K562 (cell line): ENCODE data around the gene XKRX. TPM values are rescaled to one million over a fixed set of nuclear protein-coding genes. Genes with fewer than 3 reads are reported as not detected.

Source experiments
- ATAC-seq: fragments of 200-7000 bp; cut with Tn5 transposase; 3 replicates; pipeline ENCODE4 v1.9.1; 2020; ENCODE audit warnings: moderate library complexity
- BruUV-seq: library from RNA; stranded (reverse); fragments of 400-500 nt; replicated peaks from 2 replicates; lab custom pipeline; 2021; lab: Mats Ljungman, UMichigan
- CTCF ChIA-PET: fragments of 300-600 bp; formaldehyde crosslinking; extraction: SDS; loops from one replicate; lab custom pipeline; 2021; ENCODE audit warnings: low intra/inter-chr PET ratio; lab: Yijun Ruan, JAX
- POLR2A ChIA-PET: fragments of 300-600, 350-650 bp; sonication (Branson Sonifier 250); formaldehyde crosslinking; extraction: SDS; loops from one replicate; lab custom pipeline; 2021; ENCODE audit warnings: antibody characterized with exemption, inconsistent platforms; lab: Yijun Ruan, JAX
- DNase-seq, 4 experiments: peaks; one replicate each; pipeline versions ENCODE4 v3.0.0 to v3.0.0-alpha.2; 2011 to 2018; ENCODE audit warnings: low spot score in 3 of 4, mixed read lengths in 3 of 4; ENCODE audit errors: extremely low read depth in 1 of 4
- FAIRE-seq: peaks from 2 replicates; lab custom pipeline; 2011; peaks lifted over from hg19 to GRCh38; lab: Jason Lieb, UNC
- H2AFZ ChIP-seq: 2 replicates; pipeline ENCODE4 v1.6.0; 2011; ENCODE audit warnings: low read depth, low read length, control low read depth, inconsistent platforms
- H3K27ac ChIP-seq: fragments of 200-600 bp; 3 replicates; pipeline ENCODE4 v1.8.0; 2011; ENCODE audit warnings: low read depth, mild to moderate bottlenecking, control low read depth, inconsistent platforms, low read length, moderate library complexity, mixed read lengths; ENCODE audit errors: extremely low read depth
- H3K27me3 ChIP-seq, 2 experiments: fragments of 300-600 bp in 1 of 2; 2 replicates in 1 of 2; 3 replicates in 1 of 2; pipeline versions ENCODE4 v1.6.0 to v1.8.0; 2011; ENCODE audit warnings: inconsistent platforms in 2 of 2, low read length in 2 of 2, mild to moderate bottlenecking in 1 of 2, mixed read lengths in 1 of 2, moderate library complexity in 1 of 2; ENCODE audit not compliant: control insufficient read depth in 2 of 2, insufficient read depth in 2 of 2
- H3K36me3 ChIP-seq: fragments of 300-600 bp; 3 replicates; pipeline ENCODE4 v1.8.0; 2011; ENCODE audit warnings: mild to moderate bottlenecking, low read length, inconsistent platforms; ENCODE audit not compliant: control insufficient read depth, insufficient read depth
- H3K4me1 ChIP-seq, 2 experiments: fragments of 200-600 bp in 1 of 2; replicated peaks in 1 of 2; 2 replicates in 1 of 2; 3 replicates in 1 of 2; pipeline versions ENCODE4 v1.5.1 to v1.8.0; 2011; ENCODE audit warnings: inconsistent platforms in 2 of 2, low read length in 2 of 2, mild to moderate bottlenecking in 1 of 2, mixed read lengths in 1 of 2, moderate library complexity in 1 of 2; ENCODE audit not compliant: control insufficient read depth in 2 of 2, insufficient read depth in 2 of 2
- H3K4me2 ChIP-seq: 2 replicates; pipeline ENCODE4 v1.6.1; 2011; ENCODE audit warnings: low read length, control low read depth, inconsistent platforms, mixed read lengths; ENCODE audit not compliant: insufficient read depth
- H3K4me3 ChIP-seq: fragments of 200-600 bp; sonication (generic), shearing (Covaris generic); 2 replicates; pipeline ENCODE4 v1.5.1; 2016; ENCODE audit warnings: control low read depth, inconsistent platforms
- H3K79me2 ChIP-seq: fragments of 200-600 bp; 3 replicates; pipeline ENCODE4 v1.8.0; 2011; ENCODE audit warnings: low read length, inconsistent platforms; ENCODE audit not compliant: control insufficient read depth, insufficient read depth
- H3K9ac ChIP-seq, 2 experiments: 2 replicates each; pipeline versions ENCODE4 v1.6.0 to v1.6.1; 2011; ENCODE audit warnings: low read depth in 2 of 2, low read length in 2 of 2, control low read depth in 1 of 2, inconsistent platforms in 1 of 2, mild to moderate bottlenecking in 1 of 2, mixed read lengths in 1 of 2; ENCODE audit not compliant: insufficient read depth in 1 of 2
- H3K9me1 ChIP-seq: one replicate; pipeline ENCODE4 v1.6.0; 2011; ENCODE audit warnings: inconsistent platforms, mild to moderate bottlenecking, low read length, moderate library complexity; ENCODE audit not compliant: control insufficient read depth, insufficient read depth
- H3K9me3 ChIP-seq: replicated peaks from 2 replicates; pipeline ENCODE4 v1.5.1; 2011; ENCODE audit warnings: low read depth, low read length, inconsistent platforms; ENCODE audit not compliant: control insufficient read depth, insufficient read depth
- H4K20me1 ChIP-seq: replicated peaks from 2 replicates; pipeline ENCODE4 v1.6.1; 2011; ENCODE audit warnings: low read length, inconsistent platforms, mixed read lengths; ENCODE audit not compliant: control insufficient read depth, insufficient read depth
- FOXA1 ChIP-seq: fragments of 450-650 bp; IDR thresholded peaks from 2 replicates; pipeline ENCODE4 v1.6.1; 2016; ENCODE audit warnings: mild to moderate bottlenecking, borderline replicate concordance
- HEY1 ChIP-seq: fragments of 250-450 bp; sonication (Bioruptor Pico); IDR thresholded peaks from 2 replicates; pipeline ENCODE4 v1.5.0; 2020; ENCODE audit warnings: mild to moderate bottlenecking, moderate library complexity, borderline replicate concordance
- KLF16 ChIP-seq: IDR thresholded peaks from 2 replicates; pipeline ENCODE4 v1.6.1; 2016; ENCODE audit warnings: antibody characterized with exemption
- PPARD ChIP-seq: fragments of 250-450 bp; sonication (Bioruptor Pico); IDR thresholded peaks from 2 replicates; pipeline ENCODE4 v1.8.0; 2022; ENCODE audit warnings: inconsistent platforms, mild to moderate bottlenecking, moderate library complexity
- SRSF9 ChIP-seq: fragments of 200-400 bp; formaldehyde crosslinking; IDR thresholded peaks from 2 replicates; pipeline ENCODE4 v1.6.1; 2017; ENCODE audit warnings: low read depth, low read length, borderline replicate concordance
- TCF7 ChIP-seq: sonication (generic); IDR thresholded peaks from 2 replicates; pipeline ENCODE4 v1.6.1; 2016; ENCODE audit warnings: antibody characterized with exemption, borderline replicate concordance
- ZZZ3 ChIP-seq: fragments of 450-650 bp; IDR thresholded peaks from 2 replicates; pipeline ENCODE4 v1.6.1; 2016; ENCODE audit warnings: antibody characterized with exemption, mild to moderate bottlenecking, moderate library complexity
- WGBS: fragments of 100-300 bp; shearing (Covaris generic); methylation state at CpG from one replicate; pipeline ENCODE4 v1.1.6; 2016; ENCODE audit warnings: low coverage, mixed read lengths; ENCODE audit not compliant: insufficient coverage; ENCODE audit errors: missing lambda C conversion rate; 5-methylcytosine and 5-hydroxymethylcytosine counted together
- in situ Hi-C: fragments of 300-500 bp; cut with MboI; formaldehyde crosslinking; loops from 4 replicates; pipeline ENCODE4 v1.15.0; 2018; ENCODE audit warnings: inconsistent platforms, mixed read lengths
- intact Hi-C: fragments of 100-400 bp; cut with micrococcal nuclease; formaldehyde crosslinking; loops from 2 replicates; pipeline ENCODE4 v1.14.2; 2022
- polyA plus RNA-seq, 8 experiments: library from polyadenylated mRNA; depleted of rRNA in 4 of 8; stranded (reverse) in 5 of 8; unstranded in 3 of 8; fragments of >200 nt; fragmentation: Nextera tagmentation in 2 of 8; fragmentation: Illumina TruSeq in 1 of 8; extraction: Ambion mirVana in 2 of 8; extraction: Trizol in 1 of 8; gene quantifications; 2 replicates each; pipeline versions ENCODE4 v1.2.1 to v1.2.3, GENCODE V29; 2011 to 2014; ENCODE audit warnings: inconsistent platforms in 1 of 8, missing spikeins in 1 of 8
- total RNA-seq, 7 experiments: library from RNA; depleted of rRNA in 6 of 7; stranded (reverse); fragments of >200 nt in 6 of 7; fragmentation: Illumina TruSeq in 2 of 7; extraction: Trizol in 2 of 7; gene quantifications; 2 replicates each; pipeline versions ENCODE4 v1.2.1 to v1.2.3, GENCODE V29; 2011 to 2021; ENCODE audit warnings: low replicate concordance in 1 of 7
- TF ChIP-seq, protein P1 (sequence below): fragments of 250-450 bp; sonication (Bioruptor Pico); IDR thresholded peaks from 2 replicates; pipeline ENCODE4 v1.4.0; 2020
- TF ChIP-seq, protein P2 (sequence below): sonication (generic); formaldehyde crosslinking; IDR thresholded peaks from 2 replicates; pipeline ENCODE4 v1.4.0; 2020; ENCODE audit warnings: mild to moderate bottlenecking, missing genetic modification reagents
- TF ChIP-seq, protein P3 (sequence below): fragments of 250-450 bp; sonication (Bioruptor Pico); IDR thresholded peaks from 2 replicates; pipeline ENCODE4 v1.6.1; 2021; ENCODE audit warnings: mild to moderate bottlenecking

XKRX gene
- total and polyA plus RNA-seq, 9 of the 15 experiments (the other 6 are each of a cell fraction or from before 2014, with no cell fraction given), result 0.03 TPM; not detected in 8

DNA sequence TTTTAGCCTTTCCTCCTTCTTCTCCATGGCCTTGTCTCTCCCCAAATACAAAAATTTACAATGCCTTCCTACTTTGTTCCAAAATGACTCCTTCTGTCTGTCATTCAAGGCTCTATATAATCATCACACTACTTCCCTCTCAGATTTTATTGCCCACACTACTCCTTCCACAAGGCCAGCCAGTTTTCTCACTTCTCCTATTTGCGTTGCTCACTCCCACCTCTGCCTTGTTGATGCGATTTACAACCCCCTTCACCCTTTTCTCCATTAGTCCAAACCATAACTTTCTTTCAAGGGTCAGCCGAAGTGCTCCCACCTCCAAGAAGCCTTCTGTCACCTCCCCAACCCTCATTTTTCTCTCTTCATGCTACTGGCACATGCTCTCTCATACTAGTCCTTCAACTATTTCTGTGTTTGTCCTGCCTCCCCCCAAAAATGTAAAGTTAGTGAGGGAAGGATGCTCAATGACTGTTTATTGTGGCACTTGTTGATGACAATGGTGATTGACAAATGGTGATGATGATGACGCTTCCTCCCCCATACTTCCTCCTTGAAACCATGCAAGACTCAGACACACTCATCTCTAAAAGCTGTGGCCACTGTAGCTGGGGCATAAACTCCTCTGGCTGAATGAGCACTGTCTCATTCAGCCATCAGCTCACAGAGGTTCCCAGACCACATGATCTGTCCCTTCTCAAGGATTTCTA, 2.7 kb upstream of the XKRX start (continued):
- TF ChIP-seq, protein P1, sequence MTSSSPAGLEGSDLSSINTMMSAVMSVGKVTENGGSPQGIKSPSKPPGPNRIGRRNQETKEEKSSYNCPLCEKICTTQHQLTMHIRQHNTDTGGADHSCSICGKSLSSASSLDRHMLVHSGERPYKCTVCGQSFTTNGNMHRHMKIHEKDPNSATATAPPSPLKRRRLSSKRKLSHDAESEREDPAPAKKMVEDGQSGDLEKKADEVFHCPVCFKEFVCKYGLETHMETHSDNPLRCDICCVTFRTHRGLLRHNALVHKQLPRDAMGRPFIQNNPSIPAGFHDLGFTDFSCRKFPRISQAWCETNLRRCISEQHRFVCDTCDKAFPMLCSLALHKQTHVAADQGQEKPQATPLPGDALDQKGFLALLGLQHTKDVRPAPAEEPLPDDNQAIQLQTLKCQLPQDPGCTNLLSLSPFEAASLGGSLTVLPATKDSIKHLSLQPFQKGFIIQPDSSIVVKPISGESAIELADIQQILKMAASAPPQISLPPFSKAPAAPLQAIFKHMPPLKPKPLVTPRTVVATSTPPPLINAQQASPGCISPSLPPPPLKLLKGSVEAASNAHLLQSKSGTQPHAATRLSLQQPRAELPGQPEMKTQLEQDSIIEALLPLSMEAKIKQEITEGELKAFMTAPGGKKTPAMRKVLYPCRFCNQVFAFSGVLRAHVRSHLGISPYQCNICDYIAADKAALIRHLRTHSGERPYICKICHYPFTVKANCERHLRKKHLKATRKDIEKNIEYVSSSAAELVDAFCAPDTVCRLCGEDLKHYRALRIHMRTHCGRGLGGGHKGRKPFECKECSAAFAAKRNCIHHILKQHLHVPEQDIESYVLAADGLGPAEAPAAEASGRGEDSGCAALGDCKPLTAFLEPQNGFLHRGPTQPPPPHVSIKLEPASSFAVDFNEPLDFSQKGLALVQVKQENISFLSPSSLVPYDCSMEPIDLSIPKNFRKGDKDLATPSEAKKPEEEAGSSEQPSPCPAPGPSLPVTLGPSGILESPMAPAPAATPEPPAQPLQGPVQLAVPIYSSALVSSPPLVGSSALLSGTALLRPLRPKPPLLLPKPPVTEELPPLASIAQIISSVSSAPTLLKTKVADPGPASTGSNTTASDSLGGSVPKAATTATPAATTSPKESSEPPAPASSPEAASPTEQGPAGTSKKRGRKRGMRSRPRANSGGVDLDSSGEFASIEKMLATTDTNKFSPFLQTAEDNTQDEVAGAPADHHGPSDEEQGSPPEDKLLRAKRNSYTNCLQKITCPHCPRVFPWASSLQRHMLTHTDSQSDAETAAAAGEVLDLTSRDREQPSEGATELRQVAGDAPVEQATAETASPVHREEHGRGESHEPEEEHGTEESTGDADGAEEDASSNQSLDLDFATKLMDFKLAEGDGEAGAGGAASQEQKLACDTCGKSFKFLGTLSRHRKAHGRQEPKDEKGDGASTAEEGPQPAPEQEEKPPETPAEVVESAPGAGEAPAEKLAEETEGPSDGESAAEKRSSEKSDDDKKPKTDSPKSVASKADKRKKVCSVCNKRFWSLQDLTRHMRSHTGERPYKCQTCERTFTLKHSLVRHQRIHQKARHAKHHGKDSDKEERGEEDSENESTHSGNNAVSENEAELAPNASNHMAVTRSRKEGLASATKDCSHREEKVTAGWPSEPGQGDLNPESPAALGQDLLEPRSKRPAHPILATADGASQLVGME, result no peak
- TF ChIP-seq SRSF9 (no peak), TCF7 (no peak), FOXA1 (no peak)

DNA sequence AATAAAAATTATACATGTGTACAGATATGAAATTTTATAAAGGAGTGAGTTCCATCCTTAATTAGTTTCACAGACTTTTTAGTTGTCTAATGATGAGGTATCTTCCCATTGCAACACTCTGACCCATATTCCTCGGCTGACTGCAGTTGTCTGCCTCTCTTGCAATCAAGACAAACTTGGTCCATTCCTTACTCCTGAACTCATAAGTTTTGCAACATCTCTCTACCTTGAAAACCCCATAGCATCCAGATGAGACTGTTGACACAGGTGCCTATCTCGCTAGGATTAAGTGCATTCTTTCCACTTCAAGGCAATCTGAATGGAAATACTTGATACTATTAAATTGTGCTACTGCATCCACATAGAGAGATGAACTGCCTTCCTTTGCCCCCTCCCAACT, 2.3 kb downstream of the XKRX start:
- Histone ChIP-seq H3K4me1 (peaks cover 0 to 5% of the 10 kb centered on the region in 2 experiments; a peak in 2 of 5 replicates), H3K9ac (no peak overlapping the region), H3K36me3 (no peaks in the 10 kb centered on the region), H3K4me3 (no peak overlapping the region), H3K9me3 (no peaks in the 10 kb centered on the region), H3K27ac (no peak overlapping the region), H3K9me1 (no peaks in the 10 kb centered on the region), H3K79me2 (no peaks in the 10 kb centered on the region), H2AFZ (no peak overlapping the region), H3K4me2 (no peak overlapping the region), H4K20me1 (no peaks in the 10 kb centered on the region), H3K27me3 (peaks cover 4 to 17% of the 10 kb centered on the region in 2 experiments; a peak in 4 of 5 replicates)
- DNase-seq (no peak), ATAC-seq (no peak), FAIRE-seq (no peak)
- in situ Hi-C loops (no loop called here), intact Hi-C loops (no loop called here)
- no TSS peak for BruUV-seq
- ChIA-PET CTCF (no interaction called here), POLR2A (no interaction called here)
- WGBS, result 0% methylated on average over 2 of the region's 2 CpGs
- TF ChIP-seq KLF16, result no peak
- TF ChIP-seq, protein P2, sequence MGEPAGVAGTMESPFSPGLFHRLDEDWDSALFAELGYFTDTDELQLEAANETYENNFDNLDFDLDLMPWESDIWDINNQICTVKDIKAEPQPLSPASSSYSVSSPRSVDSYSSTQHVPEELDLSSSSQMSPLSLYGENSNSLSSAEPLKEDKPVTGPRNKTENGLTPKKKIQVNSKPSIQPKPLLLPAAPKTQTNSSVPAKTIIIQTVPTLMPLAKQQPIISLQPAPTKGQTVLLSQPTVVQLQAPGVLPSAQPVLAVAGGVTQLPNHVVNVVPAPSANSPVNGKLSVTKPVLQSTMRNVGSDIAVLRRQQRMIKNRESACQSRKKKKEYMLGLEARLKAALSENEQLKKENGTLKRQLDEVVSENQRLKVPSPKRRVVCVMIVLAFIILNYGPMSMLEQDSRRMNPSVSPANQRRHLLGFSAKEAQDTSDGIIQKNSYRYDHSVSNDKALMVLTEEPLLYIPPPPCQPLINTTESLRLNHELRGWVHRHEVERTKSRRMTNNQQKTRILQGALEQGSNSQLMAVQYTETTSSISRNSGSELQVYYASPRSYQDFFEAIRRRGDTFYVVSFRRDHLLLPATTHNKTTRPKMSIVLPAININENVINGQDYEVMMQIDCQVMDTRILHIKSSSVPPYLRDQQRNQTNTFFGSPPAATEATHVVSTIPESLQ (CRISPR knock-in tag), result no peak
- TF ChIP-seq PPARD (CRISPR knock-in tag), result no peak
- TF ChIP-seq HEY1, result no peak
- no peak for TF ChIP-seq ZZZ3
- TF ChIP-seq, protein P3, sequence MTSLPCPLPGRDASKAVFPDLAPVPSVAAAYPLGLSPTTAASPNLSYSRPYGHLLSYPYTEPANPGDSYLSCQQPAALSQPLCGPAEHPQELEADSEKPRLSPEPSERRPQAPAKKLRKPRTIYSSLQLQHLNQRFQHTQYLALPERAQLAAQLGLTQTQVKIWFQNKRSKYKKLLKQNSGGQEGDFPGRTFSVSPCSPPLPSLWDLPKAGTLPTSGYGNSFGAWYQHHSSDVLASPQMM (CRISPR knock-in tag), result no peak
